SKM-1 treated with dmso at 0.1 percent for 144 hours (cell line): ENCODE results near the gene MSANTD1.
"Not testable (repeated sequence)": the region's sequence is repeated elsewhere in the genome, so short reads cannot be mapped to it uniquely, and the experiment has no call there.

Source experiments
- DNase-seq: peaks from one replicate; lab custom pipeline; 2025; ENCODE audit not compliant: unreplicated experiment; lab: John Stamatoyannopoulos, UW

MSANTD1 gene

GRCh38 chr4:3287271-3287971 is 38.5 kb downstream of the MSANTD1 start:
- DNase-seq: no peak

- no peak for DNase-seq
These were observed 39.1 kb downstream of the MSANTD1 start for GRCh38 chr4:3287972-3288570.

GRCh38 chr4:3288571-3289094 is 39.7 kb downstream of the MSANTD1 start:
- DNase-seq: no peak

GRCh38 chr4:3290476-3290875 is 41.5 kb downstream of the MSANTD1 start:
- DNase-seq: no peak

GRCh38 chr4:3290889-3291321 is 41.9 kb downstream of the MSANTD1 start:
- no peak for DNase-seq

GRCh38 chr4:3291411-3291968 is 42.5 kb downstream of the MSANTD1 start:
- DNase-seq: no peak

GRCh38 chr4:3291969-3292570 is 43.1 kb downstream of the MSANTD1 start:
- DNase-seq: peak; percentile 18

GRCh38 chr4:3292571-3293400 is 43.8 kb downstream of the MSANTD1 start, which contains the start of gene RGS12:
Gene RGS12 (plus strand): TSS chr4:3293021. CDS start chr4:3316171, 23,150 bp downstream.
- peak; percentile 96 for DNase-seq

- no peak for DNase-seq
These were observed 44.7 kb downstream of the MSANTD1 start for GRCh38 chr4:3293401-3294391.

- DNase-seq: no peak
These were observed 45.7 kb downstream of the MSANTD1 start for GRCh38 chr4:3294401-3295241.

GRCh38 chr4:3295837-3296624 is 47.1 kb downstream of the MSANTD1 start:
- DNase-seq: no peak

- DNase-seq: no peak
These were observed 47.7 kb downstream of the MSANTD1 start for GRCh38 chr4:3296651-3297050.

- no peak for DNase-seq
These were observed 48.3 kb downstream of the MSANTD1 start for GRCh38 chr4:3297066-3297859.

GRCh38 chr4:3299122-3299975 is 50.4 kb downstream of the MSANTD1 start:
- no peak for DNase-seq

- DNase-seq: no peak
These were observed 51.2 kb downstream of the MSANTD1 start for GRCh38 chr4:3299976-3300671.

- DNase-seq: not testable (repeated sequence)
These were observed 51.9 kb downstream of the MSANTD1 start for GRCh38 chr4:3300882-3301281.
